OCI-LY3 (cell line): ENCODE measurements around the gene TTC22.

ENCODE experiments used
- EZH2phosphoT487 ChIP-seq: fragments of 200-600 bp; shearing (Covaris generic); IDR thresholded peaks from 2 replicates; pipeline ENCODE4 v1.6.1; 2018; ENCODE audit warnings: antibody characterized with exemption, mixed run types, low read depth
- TF ChIP-seq, protein P1 (sequence below): fragments of 200-600, 300-600 bp; sonication (generic); IDR thresholded peaks from 2 replicates; pipeline ENCODE4 v1.5.1; 2014; ENCODE audit warnings: antibody characterized with exemption, low read length, low read depth

DNA sequence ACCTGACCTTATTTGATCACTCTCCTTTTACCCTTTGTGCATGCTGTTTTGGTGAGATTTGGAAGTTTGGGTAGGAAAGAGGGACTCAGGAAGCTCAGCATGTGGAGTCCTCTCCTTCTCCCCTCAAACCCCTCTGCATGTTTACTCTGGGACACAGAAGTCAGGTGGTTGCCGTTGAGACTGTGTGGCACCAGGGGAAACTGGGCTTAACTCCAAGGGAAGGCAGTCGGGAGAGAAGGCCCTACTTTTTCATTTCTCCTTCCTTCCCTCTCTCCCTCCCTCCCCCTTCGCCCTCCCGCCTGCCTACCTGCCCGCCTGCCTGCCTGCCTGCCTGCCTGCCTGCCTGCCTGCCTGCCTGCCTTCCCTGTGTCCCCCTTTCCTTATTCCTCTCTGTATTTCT is 34.8 kb upstream of the TTC22 start:
- TF ChIP-seq, protein P1, sequence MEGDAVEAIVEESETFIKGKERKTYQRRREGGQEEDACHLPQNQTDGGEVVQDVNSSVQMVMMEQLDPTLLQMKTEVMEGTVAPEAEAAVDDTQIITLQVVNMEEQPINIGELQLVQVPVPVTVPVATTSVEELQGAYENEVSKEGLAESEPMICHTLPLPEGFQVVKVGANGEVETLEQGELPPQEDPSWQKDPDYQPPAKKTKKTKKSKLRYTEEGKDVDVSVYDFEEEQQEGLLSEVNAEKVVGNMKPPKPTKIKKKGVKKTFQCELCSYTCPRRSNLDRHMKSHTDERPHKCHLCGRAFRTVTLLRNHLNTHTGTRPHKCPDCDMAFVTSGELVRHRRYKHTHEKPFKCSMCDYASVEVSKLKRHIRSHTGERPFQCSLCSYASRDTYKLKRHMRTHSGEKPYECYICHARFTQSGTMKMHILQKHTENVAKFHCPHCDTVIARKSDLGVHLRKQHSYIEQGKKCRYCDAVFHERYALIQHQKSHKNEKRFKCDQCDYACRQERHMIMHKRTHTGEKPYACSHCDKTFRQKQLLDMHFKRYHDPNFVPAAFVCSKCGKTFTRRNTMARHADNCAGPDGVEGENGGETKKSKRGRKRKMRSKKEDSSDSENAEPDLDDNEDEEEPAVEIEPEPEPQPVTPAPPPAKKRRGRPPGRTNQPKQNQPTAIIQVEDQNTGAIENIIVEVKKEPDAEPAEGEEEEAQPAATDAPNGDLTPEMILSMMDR = no peak
- no peak for TF ChIP-seq EZH2phosphoT487
